H1 (cell line): ENCODE results near the gene RANBP17. TPM values are rescaled to one million over a fixed set of nuclear protein-coding genes. Genes with fewer than 3 reads are reported as not detected.

Experiments
- CTCF ChIA-PET: fragments of 300-600 bp; sonication (Branson Sonifier 250); formaldehyde crosslinking; loops from one replicate; lab custom pipeline; 2021; ENCODE audit not compliant: partially characterized antibody; lab: Charles Lee
- POLR2A ChIA-PET: fragments of 300-600 bp; sonication (Branson Sonifier 250); formaldehyde crosslinking; loops from one replicate; lab custom pipeline; 2021; ENCODE audit warnings: inconsistent platforms; ENCODE audit not compliant: partially characterized antibody; lab: Charles Lee
- DNase-seq, 2 experiments: peaks; one replicate each; pipeline versions ENCODE4 v3.0.0 to v3.0.0-alpha.2; 2010 to 2022; ENCODE audit warnings: low spot score in 2 of 2, low read depth in 1 of 2, mixed read lengths in 1 of 2
- FAIRE-seq: peaks from 2 replicates; lab custom pipeline; 2011; peaks lifted over from hg19 to GRCh38; lab: Jason Lieb, UNC
- H2AFZ ChIP-seq: 2 replicates; pipeline ENCODE4 v1.8.1; 2012; ENCODE audit warnings: low read length, inconsistent platforms
- H2AK5ac ChIP-seq: 2 replicates; pipeline ENCODE4 v1.6.1; 2013; ENCODE audit warnings: low read depth, low read length
- H2BK120ac ChIP-seq: replicated peaks from 2 replicates; pipeline ENCODE3; 2013; ENCODE audit warnings: low read depth, low read length, inconsistent platforms
- H2BK12ac ChIP-seq: 2 replicates; pipeline ENCODE4 v1.6.1; 2013; ENCODE audit warnings: low read depth, low read length
- H2BK15ac ChIP-seq: 2 replicates; pipeline ENCODE4 v1.6.1; 2013; ENCODE audit warnings: low read length
- H2BK20ac ChIP-seq: 2 replicates; pipeline ENCODE4 v1.6.1; 2013; ENCODE audit warnings: low read length
- H2BK5ac ChIP-seq: 2 replicates; pipeline ENCODE4 v1.6.1; 2013; ENCODE audit warnings: low read depth, low read length
- H3K14ac ChIP-seq: 2 replicates; pipeline ENCODE4 v1.6.1; 2013; ENCODE audit warnings: inconsistent platforms; ENCODE audit not compliant: insufficient read length
- H3K18ac ChIP-seq: 2 replicates; pipeline ENCODE4 v1.6.1; 2013; ENCODE audit warnings: low read length; ENCODE audit errors: extremely low read depth
- H3K23ac ChIP-seq: 2 replicates; pipeline ENCODE4 v1.6.1; 2013; ENCODE audit warnings: inconsistent platforms; ENCODE audit not compliant: insufficient read length
- H3K23me2 ChIP-seq: 2 replicates; pipeline ENCODE4 v1.6.1; 2013; ENCODE audit warnings: low read depth, low read length
- H3K27ac ChIP-seq: 2 replicates; pipeline ENCODE4 v1.6.1; 2011; ENCODE audit warnings: low read depth, low read length, inconsistent platforms
- H3K27me3 ChIP-seq, 4 experiments: replicated peaks in 1 of 4; 1 replicate in 1 of 4; 2 replicates in 3 of 4; pipeline versions ENCODE4 v1.6.1 to v1.8.1; 2011 to 2013; ENCODE audit warnings: low read length in 3 of 4, mild to moderate bottlenecking in 3 of 4, inconsistent platforms in 2 of 4, mixed read lengths in 2 of 4, moderate library complexity in 1 of 4; ENCODE audit not compliant: control insufficient read depth in 3 of 4, insufficient read depth in 3 of 4; ENCODE audit errors: extremely low read depth in 1 of 4
- H3K36me3 ChIP-seq, 4 experiments: 2 replicates each; pipeline versions ENCODE4 v1.6.1 to v1.8.1; 2011 to 2013; ENCODE audit warnings: mild to moderate bottlenecking in 4 of 4, low read length in 3 of 4, moderate library complexity in 2 of 4, control low read depth in 1 of 4, inconsistent platforms in 1 of 4; ENCODE audit not compliant: insufficient read depth in 4 of 4, control insufficient read depth in 2 of 4
- H3K4ac ChIP-seq: replicated peaks from 2 replicates; pipeline ENCODE3; 2013; ENCODE audit warnings: low read length, low read depth, mixed read lengths, inconsistent platforms; ENCODE audit not compliant: insufficient read length
- H3K4me1 ChIP-seq, 4 experiments: replicated peaks in 1 of 4; 1 replicate in 1 of 4; 2 replicates in 3 of 4; pipeline versions ENCODE4 v1.6.1 to v1.8.1; 2011 to 2013; ENCODE audit warnings: low read length in 3 of 4, inconsistent platforms in 2 of 4, mixed read lengths in 1 of 4; ENCODE audit not compliant: insufficient read depth in 4 of 4, control insufficient read depth in 3 of 4
- H3K4me2 ChIP-seq, 2 experiments: 2 replicates each; pipeline versions ENCODE4 v1.6.1 to v1.8.1; 2011 to 2013; ENCODE audit warnings: low read depth in 2 of 2, low read length in 2 of 2, control low read depth in 1 of 2, inconsistent platforms in 1 of 2, mild to moderate bottlenecking in 1 of 2; ENCODE audit not compliant: insufficient read depth in 1 of 2
- H3K4me3 ChIP-seq, 4 experiments: fragments of 200-600, 300-600 bp in 1 of 4; sonication (generic), shearing (Covaris generic), sonication (Bioruptor Twin) in 1 of 4; 2 replicates each; pipeline versions ENCODE4 v1.5.1 to v1.8.1; 2011 to 2016; ENCODE audit warnings: low read length in 4 of 4, low read depth in 3 of 4, control low read depth in 2 of 4, inconsistent platforms in 2 of 4, mild to moderate bottlenecking in 2 of 4, mixed read lengths in 1 of 4, moderate library complexity in 1 of 4; ENCODE audit not compliant: insufficient read depth in 2 of 4; ENCODE audit errors: extremely low read depth in 1 of 4
- H3K56ac ChIP-seq: replicated peaks from 2 replicates; pipeline ENCODE3; 2013; ENCODE audit warnings: low read depth, mild to moderate bottlenecking, mixed read lengths, low read length, inconsistent platforms; ENCODE audit not compliant: insufficient read length
- H3K79me1 ChIP-seq: 2 replicates; pipeline ENCODE4 v1.6.1; 2013; ENCODE audit warnings: low read depth, low read length, control low read depth
- H3K79me2 ChIP-seq, 2 experiments: 2 replicates each; pipeline versions ENCODE4 v1.6.1 to v1.8.1; 2012 to 2013; ENCODE audit warnings: low read length in 2 of 2, mild to moderate bottlenecking in 2 of 2, inconsistent platforms in 1 of 2; ENCODE audit not compliant: insufficient read depth in 2 of 2, control insufficient read depth in 1 of 2
- H3K9ac ChIP-seq, 4 experiments: replicated peaks in 1 of 4; 1 replicate in 1 of 4; 2 replicates in 3 of 4; pipeline versions ENCODE4 v1.6.1 to v1.8.1; 2011 to 2013; ENCODE audit warnings: low read depth in 3 of 4, low read length in 3 of 4, control low read depth in 2 of 4, mild to moderate bottlenecking in 2 of 4, moderate library complexity in 2 of 4, inconsistent platforms in 1 of 4; ENCODE audit errors: extremely low read depth in 1 of 4
- H3K9me3 ChIP-seq, 2 experiments: 2 replicates each; pipeline versions ENCODE4 v1.6.1 to v1.8.1; 2012 to 2013; ENCODE audit warnings: mild to moderate bottlenecking in 2 of 2, moderate library complexity in 2 of 2, control low read depth in 1 of 2, inconsistent platforms in 1 of 2, low read depth in 1 of 2, low read length in 1 of 2, mixed read lengths in 1 of 2; ENCODE audit not compliant: insufficient read depth in 2 of 2
- H4K20me1 ChIP-seq, 2 experiments: replicated peaks in 1 of 2; 2 replicates each; pipeline versions ENCODE3 to v1.8.1; 2011 to 2013; ENCODE audit warnings: inconsistent platforms in 2 of 2, low read length in 2 of 2, mild to moderate bottlenecking in 1 of 2; ENCODE audit not compliant: insufficient read depth in 2 of 2, control insufficient read depth in 1 of 2
- H4K5ac ChIP-seq: 2 replicates; pipeline ENCODE4 v1.6.1; 2013; ENCODE audit warnings: low read length, low read depth, mixed read lengths, inconsistent platforms; ENCODE audit not compliant: insufficient read length
- H4K8ac ChIP-seq: 2 replicates; pipeline ENCODE4 v1.8.0; 2013; ENCODE audit warnings: mild to moderate bottlenecking, moderate library complexity, low read length, inconsistent platforms; ENCODE audit not compliant: insufficient read depth; ENCODE audit errors: extremely low read depth
- H4K91ac ChIP-seq: replicated peaks from 2 replicates; pipeline ENCODE3; 2013; ENCODE audit warnings: low read length, mixed read lengths, inconsistent platforms; ENCODE audit not compliant: insufficient read length
- BACH1 ChIP-seq: IDR thresholded peaks from 2 replicates; pipeline ENCODE4 v1.6.1; 2012; ENCODE audit warnings: low read length, improper control_type of control experiment
- CBX5 ChIP-seq: fragments of 300-800, 300-1000 bp; sonication (generic); IDR thresholded peaks from 2 replicates; pipeline ENCODE4 v1.7.1; 2016; ENCODE audit warnings: antibody characterized with exemption, low read length, low read depth
- CHD1 ChIP-seq: IDR thresholded peaks from 2 replicates; pipeline ENCODE4 v1.6.1; 2012; ENCODE audit warnings: low read depth, low read length, improper control_type of control experiment
- CTBP2 ChIP-seq: IDR thresholded peaks from 2 replicates; pipeline ENCODE4 v1.7.0; 2011; ENCODE audit warnings: borderline replicate concordance, mild to moderate bottlenecking, moderate library complexity, mixed read lengths, low read length; ENCODE audit not compliant: insufficient read depth, insufficient read length
- EP300 ChIP-seq, 2 experiments: IDR thresholded peaks; 1 replicate in 1 of 2; 2 replicates in 1 of 2; pipeline ENCODE4 v1.6.1; 2011 to 2012; ENCODE audit warnings: low read depth in 2 of 2, low read length in 2 of 2, mild to moderate bottlenecking in 2 of 2, borderline replicate concordance in 1 of 2, inconsistent platforms in 1 of 2, moderate library complexity in 1 of 2
- JUN ChIP-seq: IDR thresholded peaks from 2 replicates; pipeline ENCODE4 v1.6.1; 2011; ENCODE audit warnings: low read depth, mild to moderate bottlenecking, improper control_type of control experiment, low read length
- NANOG ChIP-seq: IDR thresholded peaks from 2 replicates; pipeline ENCODE4 v1.6.1; 2011; ENCODE audit warnings: low read length, low read depth, mild to moderate bottlenecking, inconsistent platforms; ENCODE audit not compliant: insufficient read depth, poor library complexity, severe bottlenecking
- RBBP5 ChIP-seq: IDR thresholded peaks from 2 replicates; pipeline ENCODE4 v1.7.1; 2012; ENCODE audit warnings: low read depth, mild to moderate bottlenecking, inconsistent platforms, low read length, moderate library complexity, borderline replicate concordance
- SP1 ChIP-seq: IDR thresholded peaks from 2 replicates; pipeline ENCODE4 v1.6.1; 2011; ENCODE audit warnings: low read depth, low read length
- ZNF274 ChIP-seq: IDR thresholded peaks from 2 replicates; pipeline ENCODE4 v1.7.0; 2012; ENCODE audit warnings: low read length, borderline replicate concordance; ENCODE audit errors: extremely low read depth
- WGBS, 2 experiments: shearing (Covaris generic) in 1 of 2; methylation state at CpG; one replicate each; pipeline versions ENCODE4 v1.1.6 to v1.1.7; 2013 to 2015; ENCODE audit warnings: low lambda C conversion rate in 2 of 2, mixed read lengths in 2 of 2, inconsistent platforms in 1 of 2, low coverage in 1 of 2, missing lambda C conversion rate in 1 of 2; ENCODE audit not compliant: insufficient replicate concordance in 2 of 2, insufficient coverage in 1 of 2, insufficient read length in 1 of 2; ENCODE audit errors: extremely low coverage in 1 of 2, missing lambda C conversion rate in 1 of 2; 5-methylcytosine and 5-hydroxymethylcytosine counted together
- polyA plus RNA-seq, 7 experiments: library from polyadenylated mRNA; depleted of rRNA in 3 of 7; stranded (reverse) in 5 of 7; unstranded in 2 of 7; fragments of >200 nt in 5 of 7; fragments of 200-250 nt in 2 of 7; gene quantifications; 1 replicate in 5 of 7; 2 replicates in 1 of 7; 4 replicates in 1 of 7; pipeline versions ENCODE4 v1.2.1 to v1.2.3, GENCODE V29; 2011 to 2013; ENCODE audit warnings: missing spikeins in 2 of 7, mixed read lengths in 2 of 7
- total RNA-seq: library from RNA; stranded (reverse); fragmentation: NEBNext Ultra II Directional; extraction: Animal tissue kit (Norgen Biotek cat#: 25700); gene quantifications from 2 replicates; pipeline ENCODE4 v1.2.1, GENCODE V29; 2021
- TF ChIP-seq, protein P1 (sequence below): IDR thresholded peaks from 2 replicates; pipeline ENCODE4 v1.6.1; 2011; ENCODE audit warnings: low read depth, mild to moderate bottlenecking, low read length; ENCODE audit not compliant: insufficient read depth
- TF ChIP-seq, protein P2 (sequence below): IDR thresholded peaks from 2 replicates; pipeline ENCODE4 v1.6.1; 2012; ENCODE audit warnings: inconsistent platforms

RANBP17 gene
- total and polyA plus RNA-seq, 2 of the 8 experiments (the other 6 are each of a cell fraction or from before 2014, with no cell fraction given): 8.6 to 21.3 TPM

DNA sequence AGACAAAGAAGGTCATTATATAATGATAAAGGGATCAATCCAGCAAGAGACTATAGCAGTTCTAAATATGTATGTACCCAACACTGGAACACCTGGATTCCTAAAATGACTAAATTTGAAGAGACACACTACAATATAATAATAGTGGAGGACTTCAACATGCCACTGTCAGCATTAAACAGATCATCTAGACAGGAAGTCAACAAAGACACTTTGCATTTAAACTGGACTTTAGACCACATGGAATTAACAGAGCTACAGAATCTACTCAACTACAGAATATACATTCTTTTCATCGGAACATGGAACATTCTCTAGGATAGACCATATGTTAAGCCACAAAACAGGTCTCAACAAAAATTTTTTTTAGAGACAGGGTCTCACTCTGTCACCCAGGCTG lies 388.9 kb downstream of the RANBP17 start:
- H4K91ac ChIP-seq: no peak overlapping the region
- no peak overlapping the region for H3K56ac ChIP-seq
- H2AK5ac ChIP-seq: no peak overlapping the region
- WGBS, 2 experiments: 88% methylated on average over 1 of the region's 1 CpG; no CpG with 5 or more reads in 1 of the 2 experiments
- no peak overlapping the region for H3K9ac ChIP-seq
- H2BK20ac ChIP-seq: no peak overlapping the region
- H3K14ac ChIP-seq: no peak overlapping the region
- H2BK120ac ChIP-seq: no peak overlapping the region
- no peaks in the 10 kb centered on the region for H3K79me1 ChIP-seq
- H2BK5ac ChIP-seq: no peak overlapping the region
- H4K5ac ChIP-seq: no peak overlapping the region
- CTCF ChIA-PET: interaction anchor here (0.6 kb wide), 1 partner anchor 441 kb away, joined by 3 read pairs; no protein-coding TSS in a partner anchor
- H2AFZ ChIP-seq: no peak overlapping the region
- H3K4me2 ChIP-seq: no peak overlapping the region
- POLR2A ChIA-PET: no interaction called here
- H3K9me3 ChIP-seq: no peaks in the 10 kb centered on the region; a peak in 1 of 4 replicates
- no peaks in the 10 kb centered on the region for H3K79me2 ChIP-seq
- H3K23ac ChIP-seq: no peak overlapping the region
- no peak for DNase-seq
- peaks cover 0 to 4% (median 0%) of the 10 kb centered on the region in 4 experiments; a peak in 2 of 8 replicates for H3K36me3 ChIP-seq
- no peaks in the 10 kb centered on the region for H4K20me1 ChIP-seq
- no peaks in the 10 kb centered on the region for H3K4me1 ChIP-seq
- H2BK12ac ChIP-seq: no peak overlapping the region
- no peak for FAIRE-seq
- H3K23me2 ChIP-seq: no peaks in the 10 kb centered on the region
- H3K4ac ChIP-seq: no peak overlapping the region
- no peak overlapping the region for H2BK15ac ChIP-seq
- no peaks in the 10 kb centered on the region for H3K27me3 ChIP-seq
- H3K27ac ChIP-seq: no peak overlapping the region
- no peak overlapping the region for H3K18ac ChIP-seq
- no peak overlapping the region for H3K4me3 ChIP-seq
- no peak overlapping the region for H4K8ac ChIP-seq
- no peak for TF ChIP-seq CBX5
- no peak for TF ChIP-seq NANOG
- TF ChIP-seq, protein P1, sequence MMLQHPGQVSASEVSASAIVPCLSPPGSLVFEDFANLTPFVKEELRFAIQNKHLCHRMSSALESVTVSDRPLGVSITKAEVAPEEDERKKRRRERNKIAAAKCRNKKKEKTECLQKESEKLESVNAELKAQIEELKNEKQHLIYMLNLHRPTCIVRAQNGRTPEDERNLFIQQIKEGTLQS: no peak
- no peak for TF ChIP-seq BACH1
- no peak for TF ChIP-seq JUN
- TF ChIP-seq RBBP5: no peak
- TF ChIP-seq, protein P2, sequence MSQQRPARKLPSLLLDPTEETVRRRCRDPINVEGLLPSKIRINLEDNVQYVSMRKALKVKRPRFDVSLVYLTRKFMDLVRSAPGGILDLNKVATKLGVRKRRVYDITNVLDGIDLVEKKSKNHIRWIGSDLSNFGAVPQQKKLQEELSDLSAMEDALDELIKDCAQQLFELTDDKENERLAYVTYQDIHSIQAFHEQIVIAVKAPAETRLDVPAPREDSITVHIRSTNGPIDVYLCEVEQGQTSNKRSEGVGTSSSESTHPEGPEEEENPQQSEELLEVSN: no peak
- TF ChIP-seq SP1: no peak
- no peak for TF ChIP-seq ZNF274
- no peak for TF ChIP-seq EP300 (IDR thresholded peaks at IDR 0.05; ENCODE audit: borderline replicate concordance in 1 of 2, low read depth in 2 of 2, low read length in 2 of 2)
- TF ChIP-seq CTBP2: no peak
- TF ChIP-seq CHD1: no peak
